Liver (tissue), 3 donors: ENCODE data around the gene CSRP1.

Experiments used
- ATF3 ChIP-seq: IDR thresholded peaks from 2 replicates; pipeline ENCODE4 v1.6.1; 2016; ENCODE audit warnings: antibody characterized with exemption
- GABPA ChIP-seq, 2 donors: IDR thresholded peaks in 1 of 2; conservative IDR thresholded peaks in 1 of 2; 2 replicates each; pipeline ENCODE4 v1.6.1; 2016; ENCODE audit warnings: antibody characterized with exemption in 2 of 2, mild to moderate bottlenecking in 1 of 2, moderate library complexity in 1 of 2
- JUND ChIP-seq, 2 donors: IDR thresholded peaks; 2 replicates each; pipeline ENCODE4 v1.6.1; 2016; ENCODE audit warnings: antibody characterized with exemption in 2 of 2
- NR2F2 ChIP-seq: IDR thresholded peaks from 2 replicates; pipeline ENCODE4 v1.6.1; 2016; ENCODE audit warnings: antibody characterized with exemption
- TAF1 ChIP-seq: conservative IDR thresholded peaks from 2 replicates; pipeline ENCODE4 v1.6.1; 2016; ENCODE audit warnings: antibody characterized with exemption, mild to moderate bottlenecking
- YY1 ChIP-seq: IDR thresholded peaks from 2 replicates; pipeline ENCODE4 v1.6.1; 2016; ENCODE audit warnings: antibody characterized with exemption, mild to moderate bottlenecking
- ZBTB33 ChIP-seq: IDR thresholded peaks from 2 replicates; pipeline ENCODE4 v1.6.1; 2016; ENCODE audit warnings: antibody characterized with exemption
- TF ChIP-seq, protein P1 (sequence below): fragments of 150-350 bp; IDR thresholded peaks from 2 replicates; pipeline ENCODE4 v1.5.1; 2017; ENCODE audit warnings: improper control_type of control experiment, low read depth, low read length; ENCODE audit not compliant: missing input control
- donor health status: healthy.
- donor health status: healthy.

DNA sequence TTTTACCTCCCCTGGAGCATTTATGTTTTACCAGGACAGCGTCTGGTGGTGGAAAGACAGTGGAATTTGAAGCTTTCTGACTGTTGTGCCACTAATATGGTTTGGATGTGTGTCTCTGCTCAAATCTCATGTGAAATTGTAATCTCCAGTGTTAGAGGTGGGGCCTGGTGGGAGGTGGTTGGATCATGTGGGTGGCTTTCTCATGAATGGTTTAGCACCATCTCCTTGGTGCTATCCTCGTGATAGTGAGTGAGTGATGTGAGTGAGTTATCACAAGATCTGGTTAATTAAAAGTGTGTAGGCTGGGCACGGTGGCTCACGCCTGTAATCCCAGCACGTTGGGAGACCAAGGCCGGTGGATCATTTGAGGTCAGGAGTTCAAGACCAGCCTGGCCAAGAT lies 61.6 kb downstream of the CSRP1 start:
- TF ChIP-seq, protein P1, sequence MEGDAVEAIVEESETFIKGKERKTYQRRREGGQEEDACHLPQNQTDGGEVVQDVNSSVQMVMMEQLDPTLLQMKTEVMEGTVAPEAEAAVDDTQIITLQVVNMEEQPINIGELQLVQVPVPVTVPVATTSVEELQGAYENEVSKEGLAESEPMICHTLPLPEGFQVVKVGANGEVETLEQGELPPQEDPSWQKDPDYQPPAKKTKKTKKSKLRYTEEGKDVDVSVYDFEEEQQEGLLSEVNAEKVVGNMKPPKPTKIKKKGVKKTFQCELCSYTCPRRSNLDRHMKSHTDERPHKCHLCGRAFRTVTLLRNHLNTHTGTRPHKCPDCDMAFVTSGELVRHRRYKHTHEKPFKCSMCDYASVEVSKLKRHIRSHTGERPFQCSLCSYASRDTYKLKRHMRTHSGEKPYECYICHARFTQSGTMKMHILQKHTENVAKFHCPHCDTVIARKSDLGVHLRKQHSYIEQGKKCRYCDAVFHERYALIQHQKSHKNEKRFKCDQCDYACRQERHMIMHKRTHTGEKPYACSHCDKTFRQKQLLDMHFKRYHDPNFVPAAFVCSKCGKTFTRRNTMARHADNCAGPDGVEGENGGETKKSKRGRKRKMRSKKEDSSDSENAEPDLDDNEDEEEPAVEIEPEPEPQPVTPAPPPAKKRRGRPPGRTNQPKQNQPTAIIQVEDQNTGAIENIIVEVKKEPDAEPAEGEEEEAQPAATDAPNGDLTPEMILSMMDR, result no peak
- TF ChIP-seq TAF1 (no peak), YY1 (no peak), ZBTB33 (no peak), GABPA (IDR thresholded peaks at IDR 0.05 in 1 of 2, conservative IDR thresholded peaks at IDR 0.05 in 1 of 2) (no peak), NR2F2 (no peak), ATF3 (no peak), JUND (IDR thresholded peaks at IDR 0.05) (no peak)
